HG02759 (cell line): ENCODE measurements around the gene KRT7.

Experiments
- ATAC-seq: cut with Tn5 transposase; IDR thresholded peaks from one replicate; pipeline ENCODE4 v1.9.1; 2021; ENCODE audit warnings: mild to moderate bottlenecking, moderate library complexity; ENCODE audit not compliant: unreplicated experiment

Gene KRT7

DNA sequence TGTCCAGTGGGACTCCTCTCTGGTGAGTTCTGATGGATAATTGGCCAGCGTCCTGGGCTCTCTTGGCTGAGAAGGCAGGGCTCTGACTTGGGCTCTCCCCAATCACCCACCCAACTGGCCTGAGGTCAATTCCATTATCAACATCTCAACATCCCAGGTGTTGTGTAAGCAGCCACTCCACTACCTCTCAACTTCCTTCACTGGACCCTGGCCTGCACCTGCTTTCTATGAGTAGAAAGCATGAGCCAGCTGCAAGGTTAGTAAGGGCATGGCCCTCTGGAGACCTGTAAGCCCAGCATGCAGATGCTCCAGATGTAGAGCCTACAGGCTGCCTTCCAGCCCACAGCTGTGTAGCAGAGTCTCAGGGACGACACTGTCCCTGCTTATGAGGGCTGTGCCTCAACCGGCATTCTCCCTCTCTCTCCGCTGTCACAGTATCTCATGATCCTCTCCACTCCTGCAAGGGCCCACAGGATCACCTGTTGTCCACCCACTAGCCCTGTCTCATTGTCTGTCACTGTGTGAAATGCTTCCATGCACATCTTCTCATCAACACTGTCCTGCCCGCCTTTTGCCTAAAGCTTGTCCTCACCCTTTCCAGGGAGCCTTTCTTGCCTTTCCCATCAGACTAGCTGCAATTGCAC is 63.7 kb downstream of the KRT7 start:
- no peak for ATAC-seq
